Measurements from ENCODE around the gene C3orf18.

C3orf18 gene

DNA sequence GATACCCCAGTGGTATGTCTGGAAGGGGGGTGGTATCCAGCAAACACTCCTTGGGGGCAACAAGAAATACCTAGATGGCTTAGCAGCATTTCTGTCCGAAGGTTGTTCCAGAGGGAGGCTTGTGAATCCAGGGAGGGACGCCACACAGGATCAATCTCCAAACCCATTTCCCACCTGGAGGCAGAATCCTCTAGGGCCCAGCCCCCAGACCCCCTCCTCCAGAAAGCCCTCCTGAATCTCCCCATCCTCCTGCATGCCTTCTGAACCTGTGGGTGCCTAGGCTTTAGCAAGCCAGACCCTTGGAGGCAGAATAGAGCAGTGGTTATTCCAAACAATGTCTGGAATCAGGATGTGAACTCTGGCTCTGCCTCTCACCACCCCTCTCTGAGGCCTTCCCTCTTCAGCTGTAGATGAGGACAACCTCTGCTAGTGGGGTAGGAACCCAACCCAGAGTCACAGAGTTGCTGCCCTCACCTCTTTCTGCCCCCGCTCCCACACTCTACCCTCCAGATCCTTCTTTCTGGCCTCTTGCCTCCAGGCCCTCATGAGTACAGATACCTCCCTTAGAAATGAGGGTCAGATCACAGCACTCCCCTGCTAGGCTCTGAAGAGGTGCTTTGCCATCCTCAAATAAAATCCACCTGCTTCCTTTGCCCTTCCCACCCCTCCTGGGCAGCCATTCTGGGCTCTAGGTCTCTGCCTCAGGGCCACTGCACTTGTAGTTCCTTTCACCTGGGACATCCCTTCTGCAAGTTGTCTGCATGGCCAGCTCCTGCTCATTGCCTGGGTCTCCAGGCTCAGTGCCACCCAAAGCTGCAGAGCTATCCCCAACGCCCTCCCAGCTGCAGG lies 35.9 kb upstream of the C3orf18 start:
- DNase-seq = no peak

DNA sequence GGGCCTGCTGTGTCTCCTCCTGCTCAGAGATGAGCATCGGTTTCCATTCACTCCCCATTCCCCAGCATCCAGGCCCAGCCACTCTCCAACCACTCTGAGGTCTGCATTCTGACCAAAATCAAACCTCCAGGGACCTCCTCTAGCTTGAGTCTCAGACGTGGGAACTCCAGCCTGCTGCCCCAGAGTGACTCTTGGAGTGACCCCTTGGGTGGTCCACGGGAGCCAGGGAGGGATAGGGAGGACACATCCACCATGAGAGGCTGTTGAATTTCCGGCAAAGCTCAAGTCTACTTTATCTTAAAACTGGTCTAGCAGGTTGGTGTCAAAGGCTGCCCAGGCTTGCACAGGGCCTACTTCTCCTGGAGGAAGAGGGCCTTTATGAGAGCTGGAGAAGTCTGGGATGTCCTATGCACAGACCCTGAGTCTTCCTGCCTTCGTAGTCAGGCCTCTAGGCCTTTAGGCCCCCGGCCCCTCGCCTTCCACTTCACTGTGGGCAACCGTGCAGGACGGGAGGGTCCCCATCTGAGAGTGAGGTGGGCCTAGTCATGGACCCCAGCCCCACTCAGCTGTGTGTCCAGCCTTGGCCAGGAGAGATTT lies 35.1 kb upstream of the C3orf18 start:
- DNase-seq = no peak

DNA sequence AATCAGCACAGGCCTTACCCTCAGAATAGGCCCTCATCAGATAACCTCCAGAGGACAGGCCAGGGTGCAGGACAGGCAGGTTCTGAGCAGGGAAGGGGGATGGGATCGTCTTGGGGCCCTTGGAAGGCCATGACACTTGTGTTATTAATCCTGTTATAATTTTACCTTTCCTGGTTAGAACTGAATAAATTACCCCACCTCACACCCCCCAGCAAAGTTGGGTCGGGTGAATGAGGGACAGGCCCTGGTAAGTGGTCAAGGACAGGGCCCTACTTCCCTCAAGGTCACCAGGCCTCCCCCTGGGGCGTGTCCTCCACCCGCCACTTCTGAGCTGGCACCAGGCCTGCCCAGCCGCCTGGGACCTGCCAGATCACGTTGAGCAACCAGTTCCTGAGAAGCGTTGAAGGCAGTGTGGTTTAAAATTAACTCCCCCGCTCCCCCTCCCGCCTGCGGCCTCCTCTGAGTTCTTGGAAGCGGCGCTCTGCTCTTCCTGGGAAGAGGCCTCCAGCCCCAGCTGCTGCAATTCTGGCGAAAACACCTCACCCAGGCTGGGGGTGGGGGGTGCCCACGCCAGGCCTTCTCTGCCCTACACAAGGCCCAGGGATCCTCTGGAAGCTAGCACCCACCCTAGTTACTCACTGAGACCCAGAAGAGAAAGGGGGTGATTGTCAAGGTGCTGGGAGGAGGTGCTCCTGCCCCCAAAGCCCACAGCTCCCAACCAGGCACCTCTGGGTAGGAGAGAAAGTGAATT lies 33.5 kb upstream of the C3orf18 start:
- peak; percentile 87 for DNase-seq

DNA sequence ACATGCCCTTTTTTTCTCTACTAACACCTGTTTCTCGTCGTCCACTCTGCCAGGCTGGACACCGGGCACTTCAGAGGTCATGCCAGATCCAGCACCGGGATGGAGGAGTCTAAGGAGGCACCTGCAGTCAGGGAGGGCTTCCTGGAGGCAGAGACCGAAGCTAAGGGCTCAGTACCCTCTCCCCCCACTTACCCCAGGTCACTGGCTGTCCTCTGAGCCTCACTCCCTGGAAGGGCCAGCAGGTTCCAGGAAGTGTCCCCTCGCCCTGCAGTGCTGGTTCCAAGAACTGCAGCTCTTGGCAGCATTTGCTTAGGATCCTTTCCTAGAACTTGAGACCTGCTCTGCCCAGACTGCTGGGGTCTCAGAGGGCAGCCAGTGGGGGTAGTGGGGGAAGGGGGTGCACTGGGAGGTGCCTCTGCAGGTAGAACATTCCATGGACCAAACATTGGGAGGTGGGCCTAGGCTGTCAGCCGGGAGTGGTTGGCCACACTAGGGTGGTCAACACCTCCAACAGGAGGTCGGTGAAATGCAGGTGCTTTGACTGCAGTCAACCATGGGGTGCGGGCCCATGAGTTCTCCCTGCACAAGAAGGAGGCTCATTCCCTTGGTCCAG lies 32.7 kb upstream of the C3orf18 start:
- DNase-seq = no peak

DNA sequence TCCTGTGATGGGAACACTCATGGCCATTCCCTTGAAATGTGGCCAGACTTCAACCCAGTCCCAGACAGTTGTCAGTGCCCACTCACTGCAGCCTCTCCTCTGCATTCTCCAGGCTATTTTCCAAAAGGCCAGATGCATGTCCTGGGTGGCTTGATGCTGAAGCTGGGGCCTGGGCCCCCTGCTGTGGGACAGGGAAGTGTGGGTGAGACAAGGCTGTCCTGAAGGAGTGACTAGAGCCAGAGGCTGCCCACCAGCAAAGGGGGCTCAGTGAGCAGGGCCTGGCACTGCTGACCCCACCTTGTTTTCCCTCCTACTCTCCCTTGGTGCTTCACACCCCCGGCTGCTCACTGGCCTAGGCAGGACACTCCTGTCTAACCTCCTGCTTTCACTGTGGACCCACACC lies 32.2 kb upstream of the C3orf18 start:
- DNase-seq = no peak

DNA sequence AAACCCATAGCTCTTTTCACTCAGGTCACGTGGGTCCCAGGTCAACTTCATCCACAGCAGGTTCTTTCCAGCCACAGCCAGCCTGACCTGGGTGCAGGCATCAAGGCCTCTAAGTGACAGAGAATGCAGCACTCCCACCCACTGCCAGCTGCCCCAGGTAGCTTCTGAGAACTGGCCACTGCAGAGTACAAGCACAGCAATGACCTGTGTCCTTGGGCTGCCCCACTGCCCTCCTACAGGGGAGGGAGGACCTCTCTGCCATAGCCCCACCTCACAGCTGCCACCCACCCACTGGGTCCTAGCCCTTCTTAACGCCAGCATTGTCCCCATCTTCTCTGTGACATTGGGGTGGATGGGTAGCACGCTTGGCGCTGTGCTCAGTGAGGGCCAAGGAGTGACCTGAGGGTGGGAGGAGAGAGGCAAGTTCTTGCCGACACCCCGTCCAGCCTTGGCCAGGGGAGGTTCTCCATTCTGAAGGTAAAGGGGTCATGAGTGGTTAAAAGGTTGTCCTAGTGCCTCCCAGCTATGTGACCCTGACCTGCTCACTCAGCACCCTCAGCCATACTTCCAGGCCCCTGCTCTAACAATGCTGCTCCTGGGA lies 31.7 kb upstream of the C3orf18 start:
- DNase-seq = no peak

DNA sequence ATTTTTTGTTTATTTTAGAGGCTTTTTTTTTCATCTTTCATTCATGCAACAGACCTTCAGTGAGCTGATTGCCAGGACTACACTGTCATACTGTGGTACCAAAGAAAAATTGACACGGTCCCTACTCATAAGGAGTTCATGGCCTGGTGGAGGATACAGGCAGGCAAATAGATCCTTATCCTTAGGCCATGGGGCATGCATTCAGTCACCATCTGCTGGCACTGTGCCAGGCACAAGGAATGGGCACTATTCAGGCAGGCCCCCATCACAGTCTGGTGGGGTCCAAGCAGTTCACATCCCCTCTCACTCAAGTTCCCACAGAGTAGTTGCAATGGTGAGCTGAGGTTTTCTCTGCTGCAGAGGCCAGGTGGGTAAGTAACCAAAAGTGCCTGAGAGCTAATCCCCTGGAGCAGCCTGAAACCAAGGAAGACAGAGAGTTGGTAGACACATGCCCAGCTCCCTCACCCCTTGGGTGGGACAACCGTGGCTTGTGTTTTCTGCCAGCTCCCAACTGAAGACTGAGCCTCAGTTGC lies 26.8 kb upstream of the C3orf18 start:
- no peak for DNase-seq

DNA sequence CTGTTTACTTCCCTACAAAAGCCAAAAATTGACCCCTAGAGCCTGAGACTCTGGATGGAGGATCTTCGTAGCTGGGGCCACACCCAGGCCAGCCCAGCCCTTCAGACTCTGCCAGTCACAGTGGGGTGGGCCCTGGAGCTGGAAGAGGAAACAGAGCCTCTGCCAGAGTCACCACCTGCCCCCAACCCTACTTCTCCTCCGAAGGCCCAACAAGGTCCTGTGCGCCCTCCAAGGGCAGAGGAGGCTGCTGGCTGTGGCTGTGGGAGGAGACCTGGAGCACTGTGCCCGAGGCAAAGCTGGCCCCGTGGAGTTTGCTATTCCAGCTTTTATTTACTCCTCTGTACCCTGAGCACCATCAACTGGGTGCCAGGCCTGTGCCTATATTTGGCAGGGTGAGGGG lies 25.0 kb upstream of the C3orf18 start:
- DNase-seq = no peak

DNA sequence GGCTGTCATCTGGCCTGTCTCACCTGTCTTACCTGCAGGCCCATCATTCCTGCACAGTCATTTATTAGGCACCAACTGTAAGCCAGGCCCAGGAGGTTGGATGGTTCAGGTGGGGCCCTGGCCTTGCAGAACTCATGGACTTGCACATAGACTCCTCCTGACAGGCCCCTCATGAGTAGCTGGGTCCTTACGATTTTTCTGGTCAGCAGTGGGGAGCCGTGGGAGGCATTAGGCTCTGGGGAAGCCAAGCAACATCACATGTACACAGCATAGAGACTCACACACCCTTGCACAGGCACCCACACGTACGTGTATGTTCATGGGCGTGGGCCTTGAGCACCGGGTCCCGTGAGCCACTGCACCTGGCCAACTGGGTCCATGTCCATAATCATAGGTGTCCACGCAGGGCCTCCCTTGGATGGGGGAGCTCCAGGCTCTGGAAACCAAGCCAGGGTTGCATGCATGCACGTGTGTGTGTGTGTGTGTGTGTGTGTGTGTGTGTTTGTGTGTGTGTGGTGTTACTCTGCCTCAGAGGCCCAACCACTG lies 23.7 kb upstream of the C3orf18 start:
- no peak for DNase-seq

DNA sequence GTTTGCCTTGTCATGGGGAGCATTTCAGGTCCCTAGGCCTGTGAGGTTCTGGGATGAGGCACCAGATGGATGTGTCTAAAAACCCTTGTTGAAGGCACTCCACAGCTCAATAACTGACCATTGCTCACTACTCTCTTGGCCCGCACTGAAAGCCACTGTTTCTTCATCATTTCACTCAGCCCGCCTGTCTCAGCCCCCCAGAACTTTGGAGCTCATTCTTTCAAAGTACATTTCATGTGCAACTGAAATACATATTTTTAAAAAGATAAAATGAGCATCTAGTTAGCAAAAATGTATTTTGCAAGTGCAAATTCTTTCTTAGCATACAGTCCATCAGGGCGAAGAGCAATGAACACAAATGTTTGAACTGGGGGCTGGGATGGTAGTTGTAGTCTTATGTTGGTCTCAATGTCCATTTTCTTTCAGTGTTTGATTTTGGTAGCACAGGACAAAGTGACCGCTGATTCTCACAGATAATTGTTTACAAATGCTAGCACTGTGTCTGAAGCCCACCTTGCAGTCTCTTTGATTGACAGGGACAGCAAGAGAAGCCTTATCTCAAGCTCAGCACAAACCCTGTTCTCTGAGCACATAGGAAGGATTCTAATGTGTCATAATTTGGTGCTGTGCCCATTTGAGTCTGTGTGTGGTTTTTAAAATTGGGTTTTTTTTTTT lies 21.3 kb upstream of the C3orf18 start:
- no peak for DNase-seq

DNA sequence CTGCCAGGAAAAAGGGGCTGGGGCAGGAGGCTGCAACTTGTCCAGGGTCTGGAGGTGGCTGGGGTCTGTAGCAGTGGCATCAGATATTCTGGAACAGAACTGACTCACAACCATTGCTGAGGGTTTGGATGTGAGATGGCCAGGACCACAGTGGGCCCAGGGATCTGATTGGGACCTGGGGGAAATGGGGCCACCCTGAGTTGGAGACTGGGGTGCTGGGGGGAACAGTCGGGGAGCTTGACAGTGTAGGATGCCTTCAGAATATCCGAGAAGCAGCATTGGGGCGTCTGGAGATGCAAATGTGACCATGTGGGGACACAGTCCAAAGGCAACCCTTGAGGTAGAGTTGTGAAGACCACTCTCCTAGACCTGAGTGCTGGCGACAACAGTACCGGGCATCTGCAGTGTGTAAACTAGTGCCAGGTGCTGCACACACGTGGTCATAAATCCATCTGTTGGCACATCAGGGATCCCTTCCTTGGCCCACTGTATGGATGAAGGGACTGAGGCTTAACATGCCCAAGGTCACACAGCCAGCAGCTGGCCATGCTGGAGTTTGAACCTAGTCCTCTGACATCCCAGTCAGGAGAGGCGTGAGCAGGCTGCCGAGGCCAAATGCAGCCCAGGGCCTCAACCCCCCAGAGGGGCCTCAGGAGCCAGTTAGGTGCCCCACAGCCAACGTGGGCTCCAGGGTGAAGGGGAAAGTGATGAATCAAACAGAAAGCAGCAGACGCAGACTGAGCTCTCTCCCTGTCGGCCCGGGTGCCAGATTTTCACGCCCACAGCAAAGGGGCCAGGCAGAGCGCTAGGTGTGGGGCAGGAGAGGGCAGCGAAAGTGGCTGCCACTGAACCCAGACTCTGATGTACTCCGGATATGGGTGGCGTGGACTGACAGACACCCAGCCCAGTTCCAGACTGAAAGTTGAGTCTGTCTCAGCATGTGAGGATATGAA lies 20.5 kb upstream of the C3orf18 start:
- DNase-seq = peak; percentile 62

DNA sequence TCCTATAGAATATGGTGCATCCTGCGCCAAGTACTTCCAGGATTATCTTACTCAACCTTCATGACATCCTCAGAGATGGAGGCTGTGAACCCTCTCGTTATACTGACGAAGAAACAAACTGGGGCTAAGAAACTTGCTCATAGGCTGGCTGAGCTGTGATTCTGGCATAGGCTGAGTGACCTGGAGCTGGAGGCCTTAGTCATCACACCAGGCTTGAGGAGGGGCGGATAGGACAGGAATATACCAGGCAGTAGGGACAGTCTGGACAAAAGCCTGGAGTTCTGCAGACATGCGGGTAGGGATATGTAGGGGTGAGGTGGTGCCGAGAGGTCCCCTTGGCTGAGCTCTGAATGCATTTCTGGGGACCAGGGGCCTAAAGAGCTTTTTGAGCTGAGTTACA lies 19.8 kb upstream of the C3orf18 start:
- DNase-seq = no peak

DNA sequence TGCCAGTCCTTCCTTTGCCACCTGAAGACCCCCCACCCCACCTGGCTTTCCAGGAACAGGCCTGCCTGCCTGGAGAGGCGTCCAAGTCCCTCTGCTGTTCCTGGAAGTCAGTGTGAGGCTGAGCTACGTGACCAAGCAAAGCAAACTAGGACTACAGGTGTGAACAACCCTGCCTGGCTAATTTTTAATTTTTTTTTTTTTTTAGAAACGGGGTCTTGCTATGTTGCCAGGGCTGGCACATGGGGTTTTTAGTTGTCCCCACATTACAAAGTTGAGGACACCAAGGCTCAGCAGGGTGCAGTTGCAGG lies 19.2 kb upstream of the C3orf18 start:
- no peak for DNase-seq

DNA sequence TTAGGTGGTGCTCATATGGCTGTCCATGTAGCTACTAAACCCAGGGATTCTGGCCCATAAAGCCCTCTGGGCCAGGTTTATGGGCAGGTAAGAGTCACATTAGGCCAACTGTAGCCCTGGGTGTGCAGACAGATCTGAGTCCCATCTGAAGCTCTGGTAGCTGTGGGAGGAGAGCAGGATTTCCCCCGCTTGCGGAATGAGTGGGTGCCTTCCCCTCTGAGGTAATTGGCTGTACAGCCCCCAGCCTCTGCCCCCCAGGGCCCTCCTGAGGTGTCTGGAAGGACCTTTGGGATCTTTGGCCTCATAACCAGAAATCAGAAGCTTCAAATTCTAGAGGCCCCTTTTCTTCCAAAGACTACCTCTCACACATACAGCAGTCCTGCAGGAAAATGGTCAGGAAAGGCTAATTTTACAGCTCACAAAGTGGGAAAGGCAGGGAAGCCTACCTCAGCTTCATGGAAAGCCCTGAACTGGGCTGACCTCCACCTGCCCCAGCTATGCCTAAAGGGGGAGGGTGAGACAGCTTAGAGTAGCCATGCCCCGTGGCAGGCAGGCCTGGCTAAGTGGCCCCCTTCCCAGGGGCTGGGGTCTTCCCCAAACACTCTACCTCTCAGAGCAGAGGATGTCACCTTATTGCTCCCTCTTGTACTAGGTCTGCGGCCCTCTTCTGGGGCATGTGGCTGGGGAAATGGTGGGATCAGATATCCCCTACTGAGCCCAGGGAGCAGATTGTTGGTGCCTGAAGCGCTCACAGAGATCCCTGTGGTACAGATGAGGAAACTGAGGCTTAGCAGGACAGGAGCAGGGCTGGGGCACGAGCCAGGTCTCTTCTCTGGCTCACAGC lies 18.6 kb upstream of the C3orf18 start:
- no peak for DNase-seq

DNA sequence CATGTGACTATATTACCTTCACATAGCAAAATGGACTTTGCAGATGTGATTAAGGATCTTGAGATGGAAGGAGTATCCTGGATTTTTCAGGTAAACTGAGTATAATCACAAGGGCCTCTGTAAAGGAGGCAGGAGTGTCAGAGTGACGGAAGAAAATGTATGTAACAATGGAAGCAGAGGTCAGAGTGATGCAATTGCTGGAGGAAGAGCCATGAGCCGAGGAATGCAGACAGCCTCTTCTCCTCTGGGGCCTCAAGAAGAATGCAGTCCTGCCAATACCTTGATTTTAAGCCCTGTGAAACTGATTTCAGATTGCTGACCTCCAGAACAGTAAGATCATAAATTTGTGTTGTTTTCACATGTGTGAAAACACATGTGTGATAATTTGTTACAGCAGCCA lies 16.8 kb upstream of the C3orf18 start:
- DNase-seq = no peak

DNA sequence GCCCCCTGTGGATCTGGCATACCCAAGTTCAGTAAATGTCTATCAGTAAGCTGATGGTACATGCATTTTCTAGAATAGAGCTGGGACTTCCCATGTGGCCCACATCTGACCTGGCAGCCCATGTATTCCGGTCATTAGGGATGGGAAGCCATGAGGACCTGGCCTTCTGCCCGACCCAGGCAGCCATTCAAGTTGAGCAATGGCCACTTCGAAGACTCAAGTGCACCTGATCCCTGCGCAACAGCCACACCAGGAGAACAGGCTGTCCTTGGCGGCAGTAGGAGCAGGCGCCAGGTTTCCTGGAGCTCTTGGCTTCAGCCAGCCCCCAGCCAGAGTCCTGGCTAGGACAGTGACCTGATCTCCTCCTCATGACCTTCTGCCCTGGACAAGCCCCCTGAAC lies 16.4 kb upstream of the C3orf18 start:
- no peak for DNase-seq

DNA sequence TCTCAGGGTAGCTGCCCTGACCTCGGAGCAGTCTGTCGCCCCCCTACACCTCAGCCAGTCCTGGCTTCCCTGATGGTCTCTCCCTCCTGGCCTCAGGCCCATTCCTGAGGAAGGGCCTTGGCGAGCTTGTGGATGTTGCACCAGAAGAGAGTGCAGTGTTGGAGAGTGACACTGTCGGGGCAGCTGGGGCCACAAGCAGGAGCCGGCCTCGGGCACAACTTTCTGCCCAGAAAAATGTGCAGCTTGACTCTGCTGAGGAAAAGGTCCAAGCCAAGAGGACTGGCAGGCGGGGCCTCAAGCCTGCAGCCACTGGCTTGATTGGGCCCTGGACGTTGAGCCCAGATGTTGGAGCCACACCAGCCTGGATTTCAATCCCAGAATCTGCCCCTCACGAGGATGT lies 14.5 kb upstream of the C3orf18 start:
- DNase-seq = no peak

DNA sequence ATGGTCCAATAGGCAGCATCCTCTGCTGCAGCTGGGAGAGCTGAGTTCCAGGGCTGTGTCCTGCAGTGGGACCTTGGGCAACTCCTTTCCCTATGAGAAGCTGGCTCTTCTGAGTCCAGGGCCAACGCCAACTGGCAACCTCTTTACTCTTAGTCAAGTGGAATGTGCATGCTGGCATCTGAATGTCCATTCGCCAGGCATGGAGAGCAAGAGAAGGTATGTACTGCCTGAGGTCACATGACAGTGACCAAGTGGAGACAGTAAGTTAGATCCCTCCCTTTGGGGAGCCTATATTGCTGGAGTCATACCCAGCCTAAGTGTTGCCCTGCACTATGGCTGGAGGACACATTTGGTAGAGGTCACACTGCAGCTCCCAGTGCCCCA lies 13.9 kb upstream of the C3orf18 start:
- DNase-seq = no peak

DNA sequence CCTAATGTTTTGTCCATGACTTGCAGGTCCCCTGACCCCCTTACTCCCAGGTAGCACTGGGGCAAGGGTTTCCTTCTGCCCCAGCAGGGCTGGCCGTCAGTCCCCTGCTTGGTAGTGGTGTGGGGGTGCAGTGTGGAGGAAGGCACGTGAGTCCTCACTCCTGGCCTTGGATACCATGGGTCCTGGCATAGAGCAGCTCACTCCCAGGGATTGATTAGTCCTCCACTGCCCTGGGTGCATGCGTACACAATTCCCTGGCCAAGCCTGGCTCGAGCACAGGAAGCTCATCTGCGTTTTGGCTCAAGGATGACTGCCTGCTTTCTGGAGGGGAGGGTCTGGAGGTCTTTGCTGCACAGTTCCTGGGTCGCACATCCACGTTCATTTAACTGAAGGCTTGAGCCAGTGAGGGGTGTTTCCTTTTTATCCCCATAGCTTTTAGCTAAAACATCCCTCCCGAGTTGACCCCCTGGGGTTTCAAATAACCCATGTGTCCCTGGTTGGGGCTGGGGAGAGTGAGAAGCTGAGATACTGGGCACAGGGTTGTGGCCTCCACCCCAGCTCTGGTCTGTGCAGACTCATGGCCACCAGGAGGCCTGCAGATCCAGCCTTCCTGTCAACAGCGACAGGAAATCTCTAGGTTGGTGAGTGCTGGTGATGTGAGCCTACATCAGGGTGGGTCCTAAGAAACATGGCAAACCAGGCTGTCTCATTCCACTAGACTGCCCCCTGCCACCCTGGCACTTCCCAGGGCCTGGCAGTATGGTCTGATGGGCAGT lies 13.3 kb upstream of the C3orf18 start:
- no peak for DNase-seq
